GM18858 (cell line): Measurements from ENCODE around the gene ACSS1.

Source experiments
- ATAC-seq: cut with Tn5 transposase; IDR thresholded peaks from one replicate; pipeline ENCODE4 v1.9.1; 2021; ENCODE audit not compliant: unreplicated experiment

The ACSS1 gene

GRCh38 chr20:24996449-24997377 lies 61.2 kb downstream of the ACSS1 start:
- no peak for ATAC-seq

- no peak for ATAC-seq
Observed at GRCh38 chr20:24995741-24996448, 62.0 kb downstream of the ACSS1 start.

- ATAC-seq = no peak
Observed at GRCh38 chr20:24994470-24995368, 63.2 kb downstream of the ACSS1 start.

DNA sequence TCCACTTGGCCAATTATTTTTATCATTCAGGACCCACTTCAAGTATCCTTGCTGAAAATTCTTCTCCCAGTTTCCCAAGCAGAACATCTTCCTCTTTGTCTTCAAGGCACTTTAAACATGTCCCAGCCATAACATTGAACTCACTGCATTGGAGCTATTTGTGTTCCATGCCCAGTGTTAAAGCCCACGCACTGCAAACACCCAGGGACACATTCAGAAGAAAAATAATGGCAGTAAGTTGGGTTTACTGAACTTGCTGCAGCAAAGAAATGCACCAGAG lies 63.8 kb downstream of the ACSS1 start:
- ATAC-seq = no peak

- ATAC-seq = no peak
Observed at GRCh38 chr20:24993337-24994185, 64.4 kb downstream of the ACSS1 start.

DNA sequence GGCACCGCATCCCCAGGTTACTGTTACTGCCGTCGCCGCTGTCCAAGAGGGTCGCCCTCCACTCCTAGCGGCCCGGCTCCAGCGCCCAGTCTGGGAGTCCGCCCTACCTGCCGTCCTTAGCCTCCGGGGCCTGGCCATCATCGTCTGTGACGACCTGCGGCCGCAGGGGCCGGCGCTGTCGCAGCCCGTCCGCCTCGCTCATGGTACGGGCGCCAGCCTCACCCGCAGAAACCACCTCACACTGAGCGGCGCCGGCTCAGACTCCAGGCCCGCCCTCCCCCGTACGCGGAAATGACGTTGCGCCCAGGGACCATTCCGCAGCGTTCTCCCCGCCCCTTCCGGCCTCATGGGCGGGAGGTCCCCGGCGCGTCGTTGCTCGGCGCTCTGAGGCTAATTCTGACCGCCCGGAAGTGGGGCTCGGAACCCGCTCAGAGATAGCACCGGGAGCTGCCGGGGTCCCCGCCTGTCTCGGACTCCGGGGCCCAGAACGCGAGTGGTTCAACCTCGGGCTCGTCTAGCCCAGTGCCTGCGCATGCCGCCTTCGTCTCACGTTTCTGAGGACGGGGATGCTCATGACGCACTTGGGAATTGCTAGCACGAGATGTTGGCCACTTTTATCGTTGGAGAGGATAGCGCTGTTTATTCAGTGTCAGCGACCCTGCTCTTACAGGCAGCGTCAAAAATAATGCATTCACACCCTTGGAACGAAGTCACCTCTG lies 65.3 kb downstream of the ACSS1 start, which contains the start of gene APMAP:
APMAP (minus strand) TSS at position 265 of the 719 bp plus-strand sequence; CDS start at position 202, 63 bp downstream.
- peak; percentile 92 for ATAC-seq

GRCh38 chr20:24991897-24992486 lies 65.9 kb downstream of the ACSS1 start:
- ATAC-seq = peak; percentile 7

DNA sequence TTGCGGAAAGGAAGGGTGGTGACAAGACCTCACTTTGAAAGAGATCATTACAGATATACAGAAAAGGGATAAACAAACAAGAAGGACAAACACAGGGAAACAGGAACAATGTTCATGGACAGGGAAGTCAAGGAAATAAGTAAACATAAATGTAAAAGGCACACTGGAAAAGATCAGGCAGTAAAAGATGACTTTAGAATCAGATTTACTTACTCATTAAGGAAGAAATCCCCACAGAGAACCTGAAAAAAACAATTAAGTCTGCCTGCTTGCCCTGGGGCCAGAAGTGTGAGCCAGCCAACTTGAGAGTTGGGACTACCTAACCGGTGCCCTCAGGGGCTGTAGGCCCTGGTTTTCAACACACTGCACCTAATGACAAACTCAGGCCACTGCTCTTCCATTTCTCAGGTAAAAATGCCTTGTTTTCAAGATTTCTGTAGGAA lies 67.1 kb downstream of the ACSS1 start:
- no peak for ATAC-seq

DNA sequence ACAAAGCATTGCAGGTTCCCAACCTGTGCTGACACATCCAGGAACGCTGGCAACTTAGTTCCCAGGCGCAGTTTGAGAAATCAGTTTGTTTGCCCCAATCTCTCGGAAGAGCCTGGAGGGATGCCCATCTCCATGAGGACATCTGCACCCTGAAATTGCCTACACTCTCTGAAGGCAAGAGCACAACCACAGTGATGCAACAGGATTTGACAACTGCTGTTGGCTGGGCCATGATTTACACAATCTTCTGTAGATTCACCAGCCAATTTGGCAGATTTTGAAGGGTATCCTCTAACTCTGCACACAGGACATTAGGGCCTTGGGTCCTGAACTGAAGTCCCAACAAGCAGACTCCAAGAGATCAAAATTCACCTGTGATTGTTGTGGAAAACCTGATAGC lies 68.8 kb downstream of the ACSS1 start:
- ATAC-seq = no peak

GRCh38 chr20:24987873-24988835 lies 69.8 kb downstream of the ACSS1 start:
- ATAC-seq = no peak

- ATAC-seq = no peak
Observed at GRCh38 chr20:24987244-24987643, 70.7 kb downstream of the ACSS1 start.

DNA sequence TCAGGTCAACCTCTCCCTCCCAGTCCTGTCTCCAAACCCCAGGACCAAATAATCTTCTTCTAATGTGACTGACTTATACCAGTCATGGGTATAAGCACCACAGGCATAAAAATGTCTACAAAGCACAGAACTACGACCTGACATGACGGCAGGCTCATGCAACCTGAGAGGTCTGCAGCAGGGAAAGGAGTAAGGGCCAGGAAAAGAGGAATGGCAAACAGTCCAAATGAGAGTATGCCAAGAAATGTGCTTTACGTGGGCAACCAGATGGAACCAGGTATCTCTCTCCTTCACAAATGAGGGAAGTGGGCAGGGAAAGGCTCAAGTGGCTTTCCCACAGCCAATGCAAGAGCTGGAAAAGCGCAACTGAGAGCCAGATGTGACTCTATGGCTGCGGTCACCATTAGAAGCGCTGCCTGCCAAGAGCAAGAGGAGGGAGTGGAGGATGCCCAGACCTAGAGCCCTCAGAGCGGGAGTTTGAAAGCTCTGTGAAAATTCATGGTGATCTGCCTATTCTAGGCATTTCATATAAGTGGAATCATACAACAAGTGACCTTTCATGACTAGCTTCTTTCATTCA lies 71.4 kb downstream of the ACSS1 start:
- ATAC-seq = no peak

- no peak for ATAC-seq
Observed at GRCh38 chr20:24985802-24986201, 72.1 kb downstream of the ACSS1 start.

DNA sequence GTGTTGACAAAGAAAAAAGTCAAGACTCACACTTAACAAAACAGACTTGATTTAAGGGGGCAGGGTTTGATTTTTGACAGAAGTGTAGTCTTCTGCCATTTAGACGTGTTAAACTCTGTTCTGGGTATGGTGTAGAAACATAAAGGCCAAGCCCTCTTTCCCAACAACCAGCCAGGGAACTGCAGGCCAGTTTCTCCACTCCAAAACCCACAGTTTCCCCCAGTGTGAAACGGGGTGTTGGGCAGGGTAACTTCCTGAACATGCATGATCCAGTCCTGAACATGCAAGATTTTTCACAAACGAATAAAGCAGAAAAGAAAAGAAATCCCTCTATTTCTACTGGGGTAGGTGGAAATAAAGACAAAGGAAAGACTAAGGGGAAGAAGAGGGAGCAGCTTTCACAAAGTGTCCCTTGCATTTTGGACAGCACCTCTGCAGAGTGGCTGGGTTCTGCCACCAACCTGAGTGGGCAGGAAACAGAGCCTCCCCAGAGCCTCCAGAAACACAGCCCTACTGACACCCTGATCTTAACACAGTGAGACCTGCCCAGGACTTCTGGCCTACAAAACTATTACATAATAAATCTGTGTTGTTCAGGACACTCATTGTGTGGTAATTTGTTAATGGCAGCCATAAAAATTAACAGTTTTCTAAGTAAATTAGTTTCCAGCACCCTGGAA lies 72.8 kb downstream of the ACSS1 start:
- no peak for ATAC-seq

DNA sequence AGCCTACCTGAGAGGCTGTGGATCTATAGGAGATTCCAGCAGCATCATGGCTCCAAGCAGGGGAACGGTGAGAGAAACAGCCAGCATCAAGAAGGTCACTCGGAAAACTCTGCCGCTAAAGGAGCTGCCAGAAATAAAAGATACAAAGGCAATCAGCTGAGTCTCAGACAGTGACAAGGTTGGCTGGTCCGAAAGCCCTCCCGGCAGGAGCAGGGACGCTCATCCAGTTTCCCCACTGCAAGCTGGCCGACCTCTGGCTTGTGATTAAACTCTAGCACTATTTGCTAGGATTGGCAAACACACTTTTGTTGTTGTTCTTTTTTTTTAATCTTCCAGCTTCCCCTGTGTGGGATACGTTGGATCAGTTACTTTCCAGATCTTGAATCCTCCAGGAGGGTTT lies 74.0 kb downstream of the ACSS1 start:
- ATAC-seq = no peak

DNA sequence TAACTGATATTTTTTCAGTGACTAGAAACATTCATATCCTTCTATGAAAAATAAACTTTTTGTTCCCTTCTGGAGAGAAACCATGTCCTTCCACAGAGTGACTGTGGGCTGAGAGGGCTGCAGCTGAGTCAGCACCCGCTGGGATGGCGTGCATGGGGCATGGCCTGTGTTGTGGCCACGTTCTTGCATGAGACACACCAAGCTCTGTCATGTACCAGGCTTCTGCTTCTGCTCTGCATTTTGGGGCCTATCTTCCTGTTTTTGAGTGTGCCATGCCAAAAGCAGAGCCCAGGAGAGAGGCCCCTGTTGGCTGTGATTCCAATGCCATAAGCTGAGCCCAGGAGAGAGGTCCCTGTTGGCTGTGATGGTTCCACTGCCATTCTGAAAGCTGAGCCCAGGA lies 76.1 kb downstream of the ACSS1 start:
- ATAC-seq = no peak

DNA sequence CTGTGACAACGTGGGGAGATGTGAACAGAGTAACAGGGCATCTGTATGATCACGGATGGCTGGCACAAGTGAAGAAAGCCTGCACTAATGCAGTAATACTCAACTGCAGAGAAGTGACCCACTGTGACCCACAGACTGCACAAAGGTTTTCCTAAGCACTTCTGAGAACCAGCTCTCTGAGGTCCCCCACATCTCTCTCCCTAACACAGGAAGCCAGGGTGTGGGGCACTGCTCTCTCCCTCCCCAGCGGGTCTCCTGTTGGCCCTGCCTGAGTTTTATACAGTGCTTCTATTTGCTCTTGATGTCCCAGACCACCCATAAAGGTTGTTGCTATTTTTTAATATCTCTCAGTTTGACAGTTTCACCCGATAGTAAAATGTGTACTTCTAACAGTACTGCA lies 76.7 kb downstream of the ACSS1 start:
- ATAC-seq = no peak
